GM18520 (cell line): Measurements from ENCODE around the gene CPPED1.

Experiments used
- ATAC-seq: cut with Tn5 transposase; IDR thresholded peaks from one replicate; pipeline ENCODE4 v1.9.1; 2021; ENCODE audit not compliant: unreplicated experiment

CPPED1 gene

DNA sequence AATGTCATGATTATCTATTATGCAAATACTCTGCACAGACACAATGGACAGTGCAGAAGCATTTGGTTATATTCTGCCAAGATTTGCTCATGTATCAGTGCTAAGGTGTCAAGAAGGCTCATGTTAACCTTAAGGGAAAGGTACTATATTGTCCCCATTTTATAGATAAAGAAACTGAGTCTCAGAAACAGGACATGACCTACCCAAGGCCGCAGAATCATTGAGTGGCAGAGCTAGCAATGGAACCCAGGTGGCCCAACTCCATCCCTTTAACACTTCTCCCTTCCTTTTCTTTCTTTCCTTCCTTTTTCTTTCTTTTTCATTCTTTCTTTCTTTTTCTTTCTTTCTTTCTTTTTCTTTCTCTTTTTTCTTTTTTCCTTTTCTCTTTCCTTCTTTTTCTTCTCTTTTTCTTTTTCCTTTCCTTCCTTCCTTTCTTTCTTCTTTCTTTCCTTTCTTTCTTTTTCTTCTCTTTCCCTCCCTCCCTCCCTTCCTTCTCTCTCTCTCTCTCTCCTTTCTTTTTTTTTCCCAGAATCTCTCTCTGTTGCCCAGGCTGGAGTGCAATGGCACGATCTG, 149.8 kb downstream of the CPPED1 start:
- no peak for ATAC-seq

- ATAC-seq: no peak
These were observed 150.8 kb downstream of the CPPED1 start for GRCh38 chr16:12652924-12653323.

GRCh38 chr16:12651765-12652512, 151.7 kb downstream of the CPPED1 start:
- no peak for ATAC-seq

GRCh38 chr16:12649356-12649755, 154.3 kb downstream of the CPPED1 start:
- no peak for ATAC-seq

DNA sequence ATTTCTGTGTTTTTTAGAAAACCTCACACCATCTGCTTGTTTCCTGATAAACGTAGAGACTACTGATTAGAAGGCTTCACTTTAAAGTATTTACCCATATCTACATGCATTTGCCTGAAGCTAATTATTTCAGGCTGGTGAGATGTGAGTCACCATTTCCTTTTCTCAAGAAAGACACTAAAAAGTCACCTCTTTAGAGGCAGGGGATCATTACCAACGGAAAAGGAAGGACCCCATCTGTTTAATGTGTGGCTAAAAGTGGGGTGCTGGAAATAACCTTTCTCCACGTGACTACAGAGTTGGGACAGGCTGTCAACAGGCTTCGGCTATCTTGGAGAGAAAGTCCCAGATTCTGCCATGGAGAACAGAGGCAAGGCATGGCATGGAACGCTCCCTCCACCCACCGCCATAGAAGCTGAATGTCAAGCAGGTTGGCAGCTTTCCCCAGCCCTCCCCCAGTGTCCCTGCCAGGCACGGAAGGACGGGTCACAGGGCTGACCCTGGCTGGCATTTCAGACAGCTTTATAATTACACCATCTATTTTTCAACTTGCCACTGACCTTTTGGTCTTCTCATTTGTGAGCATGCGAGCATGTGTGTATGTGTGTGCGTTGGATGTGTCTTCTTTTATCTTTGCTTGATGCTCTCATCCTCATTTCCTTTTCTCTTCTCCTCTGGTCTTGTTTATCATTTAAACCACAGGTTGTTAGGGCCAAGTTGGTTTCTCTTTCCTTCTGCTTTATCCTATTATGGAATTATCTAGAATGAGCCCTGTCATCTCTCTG, 157.0 kb downstream of the CPPED1 start:
- ATAC-seq: no peak

DNA sequence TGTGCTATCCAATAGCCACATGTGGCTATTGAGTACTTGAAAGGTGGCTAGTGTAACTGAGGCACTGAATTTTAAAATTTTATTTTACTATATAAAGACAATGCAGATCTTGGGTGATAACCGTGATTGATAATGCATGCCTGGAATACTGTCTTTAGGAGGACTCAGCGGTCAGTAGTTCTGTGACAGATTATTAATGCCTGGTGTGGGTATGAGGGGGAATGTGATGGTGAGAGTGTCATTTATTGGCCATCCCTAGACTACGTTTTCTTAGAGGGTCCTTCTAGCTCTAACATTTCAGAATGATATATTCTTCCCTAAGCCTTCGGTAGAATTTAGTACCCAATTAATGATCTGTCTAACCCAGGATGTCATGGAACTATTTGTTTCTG, 157.6 kb downstream of the CPPED1 start:
- no peak for ATAC-seq

GRCh38 chr16:12643034-12643455, 160.6 kb downstream of the CPPED1 start:
- no peak for ATAC-seq

GRCh38 chr16:12639044-12639443, 164.6 kb downstream of the CPPED1 start:
- no peak for ATAC-seq

DNA sequence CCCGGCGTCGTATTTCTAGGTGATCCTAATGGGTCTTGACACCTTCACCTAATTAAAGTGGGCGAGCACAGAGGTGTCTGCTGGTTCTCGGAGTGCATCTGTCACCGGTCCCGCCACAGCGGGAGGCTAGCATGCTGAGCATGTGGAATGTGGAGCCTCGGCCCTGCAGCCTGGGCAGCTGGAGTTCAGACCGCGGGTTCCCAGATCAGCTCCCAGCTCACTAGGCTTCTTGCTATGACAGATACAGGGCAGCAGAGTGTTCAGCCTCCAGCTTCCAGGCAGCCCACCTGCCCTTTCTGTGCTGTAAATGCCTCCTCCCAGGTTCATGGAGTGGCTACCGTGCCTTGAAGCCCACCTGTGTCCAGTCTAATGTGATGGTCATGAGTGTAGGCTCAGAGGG, 166.7 kb downstream of the CPPED1 start:
- ATAC-seq: no peak

- ATAC-seq: no peak
These were observed 174.4 kb downstream of the CPPED1 start for GRCh38 chr16:12629271-12629670.

- no peak for ATAC-seq
These were observed 175.2 kb downstream of the CPPED1 start for GRCh38 chr16:12628536-12628935.

DNA sequence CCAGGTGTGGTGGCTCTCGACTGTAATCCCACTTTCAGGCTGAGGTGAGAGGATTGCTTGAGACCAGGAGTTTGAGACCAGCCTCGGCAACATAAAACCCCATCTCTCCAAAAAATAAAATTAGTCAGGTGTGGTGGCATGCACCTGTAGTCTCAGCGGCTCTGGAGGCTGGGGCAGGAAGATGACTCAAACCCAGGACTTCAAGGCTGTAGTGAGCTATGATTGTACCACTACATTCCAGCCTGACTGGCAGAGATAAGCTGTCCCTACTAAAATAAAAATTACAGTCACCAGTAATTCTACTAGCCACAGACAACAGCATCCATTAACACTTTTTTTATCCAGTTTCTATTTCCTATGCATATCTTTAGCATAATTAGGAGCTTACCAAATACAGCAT, 176.3 kb downstream of the CPPED1 start:
- ATAC-seq: no peak

DNA sequence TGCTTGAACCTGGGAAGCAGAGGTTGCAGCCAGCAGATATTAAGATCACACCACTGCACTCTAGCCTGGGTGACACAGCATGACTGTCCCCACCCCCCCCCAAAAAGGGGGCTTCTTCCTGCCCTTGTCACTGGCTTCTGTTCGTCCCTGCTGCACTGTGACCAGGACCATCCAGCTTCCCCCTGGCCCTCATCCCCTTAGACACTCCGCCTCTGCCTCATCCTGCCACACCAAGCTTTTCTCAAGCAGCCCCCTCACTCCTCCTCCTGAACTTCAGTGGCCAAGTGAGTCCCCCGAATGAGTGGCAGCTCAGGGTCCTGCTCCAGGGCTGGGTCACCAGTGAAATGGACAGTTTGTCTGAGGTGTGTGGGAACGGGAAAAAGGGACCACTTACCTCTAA, 177.3 kb downstream of the CPPED1 start:
- ATAC-seq: no peak

DNA sequence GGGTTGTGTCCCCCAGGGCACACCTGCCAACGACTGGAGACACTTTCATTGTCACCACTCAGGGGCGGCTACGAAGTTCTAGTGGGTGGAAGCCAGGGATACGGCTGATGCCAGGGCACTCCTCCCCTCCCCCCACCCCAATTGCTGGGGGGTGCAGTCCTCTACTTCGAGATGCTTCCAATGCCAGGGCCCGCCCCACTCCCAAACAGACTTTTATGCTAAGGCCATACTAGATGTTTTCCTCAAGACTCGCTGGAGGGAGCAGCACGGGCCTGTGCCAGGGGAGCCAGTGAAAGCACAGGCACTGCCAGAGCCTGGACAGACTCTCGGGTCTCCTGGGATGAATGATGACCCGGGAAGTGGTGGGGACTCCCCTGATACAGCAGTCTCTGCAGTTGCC, 178.0 kb downstream of the CPPED1 start:
- no peak for ATAC-seq

- ATAC-seq: no peak
These were observed 178.6 kb downstream of the CPPED1 start for GRCh38 chr16:12625068-12625467.

- ATAC-seq: no peak
These were observed 183.5 kb downstream of the CPPED1 start for GRCh38 chr16:12620150-12620549.

DNA sequence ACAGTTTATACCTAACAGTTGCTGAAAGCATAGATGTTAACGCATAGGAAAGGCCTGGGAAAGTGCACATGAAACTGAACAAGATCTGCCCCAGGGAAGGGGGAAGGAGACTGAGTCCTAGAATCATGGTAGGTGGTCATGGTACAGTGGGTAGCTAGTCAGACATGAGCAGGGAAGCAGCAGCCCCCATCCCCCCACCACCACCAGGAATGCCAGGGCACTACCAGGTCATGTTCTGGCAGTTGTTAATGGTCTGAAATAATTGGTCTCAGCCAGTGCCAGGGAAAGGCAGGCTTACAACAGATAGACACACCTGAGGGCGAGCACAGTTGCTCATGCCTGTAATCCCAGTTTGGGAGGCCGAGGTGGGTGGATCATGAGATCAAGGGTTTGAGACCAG, 185.2 kb downstream of the CPPED1 start:
- no peak for ATAC-seq

- ATAC-seq: no peak
These were observed 186.3 kb downstream of the CPPED1 start for GRCh38 chr16:12617401-12617819.

DNA sequence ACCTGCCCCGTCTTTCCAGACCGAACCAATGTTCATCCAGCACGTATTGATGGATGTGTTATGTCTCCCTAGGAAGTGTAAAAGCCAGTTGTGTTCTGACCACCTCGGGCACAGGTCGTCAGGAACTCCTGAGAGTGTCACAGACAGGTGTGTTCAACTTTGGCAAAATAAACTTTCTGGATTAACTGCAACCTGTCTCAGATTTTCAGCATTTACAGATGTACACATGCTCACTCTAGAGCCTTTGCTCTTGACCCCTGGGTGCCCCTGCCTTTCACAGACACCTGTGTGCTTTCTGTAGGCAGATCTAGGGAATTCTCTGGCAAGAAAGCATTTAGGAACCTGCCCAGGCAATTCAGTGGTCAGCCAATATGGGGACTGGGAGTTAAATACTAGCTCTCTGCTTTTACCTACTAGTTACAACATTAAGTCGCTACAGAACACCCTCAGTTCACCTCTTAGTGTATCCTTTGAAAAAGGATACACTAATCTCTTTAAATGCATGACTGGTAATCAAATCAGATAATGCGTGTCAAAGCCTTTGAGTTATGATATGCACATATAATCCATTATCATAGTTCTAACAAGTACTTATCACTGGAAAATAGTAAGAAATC, 188.9 kb downstream of the CPPED1 start:
- no peak for ATAC-seq

GRCh38 chr16:12613992-12614661, 189.6 kb downstream of the CPPED1 start:
- no peak for ATAC-seq
